ENCODE results near the gene CRELD2.

The CRELD2 gene

GRCh38 chr22:49961005-49961600, 42.7 kb downstream of the CRELD2 start:
- Histone ChIP-seq H2AFZ (ENCODE audit: low read length) (no peak overlapping the region), H3K4me2 (ENCODE audit: low read length) (peak overlapping the region; percentile 93), H4K20me1 (ENCODE audit: insufficient read depth, low read length) (no peaks in the 10 kb centered on the region), H3K36me3 (ENCODE audit: insufficient read depth, low read length) (peaks cover 39% of the 10 kb centered on the region), H3K9ac (ENCODE audit: low read length) (peak overlapping the region; percentile 91), H3K27ac (ENCODE audit: low read depth, low read length, poor library complexity, severe bottlenecking) (no peak overlapping the region), H3F3A (ENCODE audit: insufficient read depth, low read length) (0 out of 2 replicates have a peak, but pooled peaks cover 3% of the 10 kb centered on the region), H3K4me1 (ENCODE audit: insufficient read depth, low read length, severe bottlenecking) (peaks cover 19% of the 10 kb centered on the region), H3K79me2 (ENCODE audit: insufficient read depth, low read length) (no peaks in the 10 kb centered on the region), H3K4me3 (ENCODE audit: low read depth, low read length, poor library complexity, severe bottlenecking) (peak overlapping the region; percentile 96), H3K27me3 (ENCODE audit: insufficient read depth, low read length) (no peaks in the 10 kb centered on the region), H3K9me2 (ENCODE audit: low read depth, low read length) (no peaks in the 10 kb centered on the region), H3K9me3 (ENCODE audit: low read length) (no peaks in the 10 kb centered on the region)
- TF ChIP-seq CTCF (IDR thresholded peaks at IDR 0.05; ENCODE audit: low read length) (no peak), EZH2 (IDR thresholded peaks at IDR 0.05; ENCODE audit: borderline replicate concordance, low read length) (no peak)

GRCh38 chr22:49961601-49962011, 43.2 kb downstream of the CRELD2 start:
- Histone ChIP-seq H3K36me3 (ENCODE audit: insufficient read depth, low read length) (peaks cover 39% of the 10 kb centered on the region), H3K9me3 (ENCODE audit: low read length) (no peaks in the 10 kb centered on the region), H3K27ac (ENCODE audit: low read depth, low read length, poor library complexity, severe bottlenecking) (no peak overlapping the region), H3K27me3 (ENCODE audit: insufficient read depth, low read length) (no peaks in the 10 kb centered on the region), H3K9ac (ENCODE audit: low read length) (peak overlapping the region; percentile 91), H3F3A (ENCODE audit: insufficient read depth, low read length) (0 out of 2 replicates have a peak, but pooled peaks cover 3% of the 10 kb centered on the region), H3K4me2 (ENCODE audit: low read length) (peak overlapping the region; percentile 93), H4K20me1 (ENCODE audit: insufficient read depth, low read length) (no peaks in the 10 kb centered on the region), H3K79me2 (ENCODE audit: insufficient read depth, low read length) (no peaks in the 10 kb centered on the region), H2AFZ (ENCODE audit: low read length) (no peak overlapping the region), H3K4me3 (ENCODE audit: low read depth, low read length, poor library complexity, severe bottlenecking) (peak overlapping the region; percentile 96), H3K9me2 (ENCODE audit: low read depth, low read length) (no peaks in the 10 kb centered on the region), H3K4me1 (ENCODE audit: insufficient read depth, low read length, severe bottlenecking) (peaks cover 19% of the 10 kb centered on the region)
- no peak for TF ChIP-seq EZH2 (IDR thresholded peaks at IDR 0.05; ENCODE audit: borderline replicate concordance, low read length)
- no peak for TF ChIP-seq CTCF (IDR thresholded peaks at IDR 0.05; ENCODE audit: low read length)

- peaks cover 19% of the 10 kb centered on the region for H3K4me1 ChIP-seq (ENCODE audit: insufficient read depth, low read length, severe bottlenecking)
- peak overlapping the region; percentile 93 for H3K4me2 ChIP-seq (ENCODE audit: low read length)
- H3K9me3 ChIP-seq (ENCODE audit: low read length) = no peaks in the 10 kb centered on the region
- H2AFZ ChIP-seq (ENCODE audit: low read length) = no peak overlapping the region
- TF ChIP-seq CTCF (IDR thresholded peaks at IDR 0.05; ENCODE audit: low read length) (no peak), EZH2 (IDR thresholded peaks at IDR 0.05; ENCODE audit: borderline replicate concordance, low read length) (no peak)
- no peaks in the 10 kb centered on the region for H3K27me3 ChIP-seq (ENCODE audit: insufficient read depth, low read length)
- H3K4me3 ChIP-seq (ENCODE audit: low read depth, low read length, poor library complexity, severe bottlenecking) = peak overlapping the region; percentile 96
- no peaks in the 10 kb centered on the region for H4K20me1 ChIP-seq (ENCODE audit: insufficient read depth, low read length)
- no peak overlapping the region for H3K27ac ChIP-seq (ENCODE audit: low read depth, low read length, poor library complexity, severe bottlenecking)
- no peaks in the 10 kb centered on the region for H3K9me2 ChIP-seq (ENCODE audit: low read depth, low read length)
- H3K36me3 ChIP-seq (ENCODE audit: insufficient read depth, low read length) = peaks cover 39% of the 10 kb centered on the region
- H3K9ac ChIP-seq (ENCODE audit: low read length) = peak overlapping the region; percentile 91
- H3F3A ChIP-seq (ENCODE audit: insufficient read depth, low read length) = 0 out of 2 replicates have a peak, but pooled peaks cover 3% of the 10 kb centered on the region
- no peaks in the 10 kb centered on the region for H3K79me2 ChIP-seq (ENCODE audit: insufficient read depth, low read length)
Measured at GRCh38 chr22:49962012-49962750, 43.7 kb downstream of the CRELD2 start.

All from OCI-LY1 (cell line).